HL-60/S4 (cell line): Measurements from ENCODE around the gene NHERF1.

Source experiments
- in situ Hi-C: fragments of 300-500 bp; cut with MboI; formaldehyde crosslinking; loops from 2 replicates; pipeline ENCODE4 v1.14.3; 2022; ENCODE audit warnings: low sequenced_read_pairs

Gene NHERF1

GRCh38 chr17:74748279-74748528 is 224 bp upstream of the NHERF1 start:
- in situ Hi-C loops: no loop called here

DNA sequence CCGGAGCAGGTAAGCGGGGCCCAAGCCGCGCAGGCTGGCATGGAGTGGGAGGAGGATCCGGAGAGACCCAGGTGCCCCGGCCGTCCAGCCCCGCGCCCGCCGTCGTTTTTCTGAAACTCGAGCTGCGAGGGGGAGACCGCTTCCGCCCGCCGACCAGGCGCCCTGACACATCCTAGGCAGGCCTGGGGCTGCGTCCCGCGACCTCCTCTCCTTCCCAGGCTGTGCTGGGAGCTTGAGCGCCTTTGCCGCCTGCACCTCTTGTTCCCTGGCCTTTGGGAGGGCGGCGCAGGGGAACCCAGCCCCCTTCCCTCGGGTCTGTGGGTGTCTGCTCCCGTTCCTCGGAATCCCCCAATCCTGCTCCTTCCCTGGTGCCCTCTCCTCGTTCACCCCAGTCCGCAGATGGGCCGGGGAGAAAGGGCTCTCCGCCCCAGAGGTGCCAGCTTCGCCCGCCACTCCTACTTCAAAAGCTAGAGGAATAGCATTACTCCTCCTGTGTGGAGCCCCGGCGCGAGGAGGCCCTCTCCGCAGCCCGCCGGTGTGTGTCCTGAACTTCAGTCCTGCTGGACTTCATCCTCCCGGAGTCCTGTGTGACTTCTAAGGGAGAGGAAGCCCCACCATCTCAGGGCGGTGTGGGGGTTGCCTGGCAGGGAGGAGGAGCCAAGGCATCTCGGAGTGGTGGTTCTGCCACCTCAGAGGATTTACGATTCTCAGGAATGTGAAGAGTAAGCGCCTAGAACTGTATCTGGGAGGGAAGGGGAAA is 1.0 kb downstream of the NHERF1 start:
- in situ Hi-C loops: no loop called here

GRCh38 chr17:74750039-74750326 is 1.6 kb downstream of the NHERF1 start:
- in situ Hi-C loops: no loop called here

- in situ Hi-C loops: no loop called here
Observed at GRCh38 chr17:74750327-74751069, 2.1 kb downstream of the NHERF1 start.

DNA sequence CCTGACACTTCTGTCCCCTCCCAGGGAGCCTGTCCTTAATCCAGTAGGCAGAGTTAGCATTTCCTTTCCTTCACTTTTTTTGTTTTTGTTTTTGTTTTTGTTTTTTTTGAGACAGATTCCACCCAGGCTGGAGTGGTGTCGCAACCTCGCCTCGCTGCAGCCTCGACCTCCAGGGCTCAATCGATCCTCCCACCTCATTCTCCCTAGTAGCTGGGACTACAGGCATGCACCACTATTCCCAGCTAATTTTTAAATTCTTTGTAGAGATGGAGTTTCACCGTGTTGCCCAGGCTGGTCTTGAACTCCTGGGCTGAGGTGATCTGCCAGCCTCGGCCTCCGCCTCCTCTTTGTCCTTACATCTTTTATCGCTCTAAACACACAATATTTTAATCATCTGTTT is 4.0 kb downstream of the NHERF1 start:
- in situ Hi-C loops: no loop called here

GRCh38 chr17:74752822-74753401 is 4.5 kb downstream of the NHERF1 start:
- in situ Hi-C loops: no loop called here

DNA sequence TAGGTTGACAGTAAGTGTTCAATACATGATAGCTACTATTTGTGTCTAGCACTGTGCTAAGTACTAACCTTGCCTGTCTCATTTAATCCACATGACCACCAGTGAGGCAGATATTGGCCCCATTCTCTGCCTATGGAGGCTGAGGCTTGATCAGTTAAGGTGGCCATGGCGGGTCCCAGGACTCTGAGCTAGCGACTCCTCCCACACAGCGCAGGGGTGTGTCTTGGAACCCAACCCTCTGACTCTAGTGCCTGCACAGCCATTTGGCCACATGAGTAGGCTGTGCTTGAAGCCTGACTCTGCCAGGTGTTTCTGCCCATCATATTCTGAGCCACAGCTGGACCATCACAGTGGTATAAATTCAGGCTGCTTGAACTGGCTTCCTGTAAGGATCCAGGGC is 6.4 kb downstream of the NHERF1 start:
- in situ Hi-C loops: no loop called here

DNA sequence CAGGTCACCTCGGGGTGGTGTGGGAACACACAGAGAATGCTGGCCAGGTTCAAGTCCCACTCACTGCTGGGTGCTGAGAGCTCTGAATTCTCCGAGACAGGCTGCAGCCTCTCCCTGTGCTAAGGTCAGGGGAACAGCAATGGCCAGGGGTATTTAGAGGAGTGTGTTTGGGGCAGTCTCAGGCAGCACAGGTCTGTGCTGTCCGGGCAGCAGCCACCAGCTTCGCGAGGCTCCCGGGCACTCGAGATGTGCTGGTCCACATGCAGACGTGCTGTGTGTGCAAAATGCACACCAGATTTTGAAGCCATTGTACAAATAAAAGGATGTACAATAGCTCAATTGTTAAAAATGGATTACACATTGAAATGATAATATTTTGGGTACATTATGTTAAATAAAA is 7.1 kb downstream of the NHERF1 start:
- in situ Hi-C loops: no loop called here

DNA sequence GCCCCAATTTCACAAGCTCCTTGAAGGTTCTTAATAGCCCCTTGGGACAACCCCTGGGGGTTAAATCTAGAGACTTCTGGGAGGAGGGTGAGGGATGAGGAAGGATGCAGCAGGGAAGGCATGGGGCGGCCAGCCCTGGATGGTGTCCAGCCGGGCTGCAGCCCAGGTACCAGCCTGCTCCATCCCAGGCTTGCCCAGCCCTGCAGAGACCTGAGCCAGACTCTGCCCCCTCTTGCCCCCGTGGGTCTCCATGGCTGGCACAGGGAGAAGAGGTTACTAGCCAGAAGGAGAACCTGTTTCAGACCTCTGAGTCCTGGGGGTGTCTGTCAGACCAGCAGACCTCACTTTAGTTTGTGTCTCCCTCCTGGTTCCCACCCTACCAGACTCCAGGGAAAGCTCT is 8.5 kb downstream of the NHERF1 start:
- in situ Hi-C loops: no loop called here

DNA sequence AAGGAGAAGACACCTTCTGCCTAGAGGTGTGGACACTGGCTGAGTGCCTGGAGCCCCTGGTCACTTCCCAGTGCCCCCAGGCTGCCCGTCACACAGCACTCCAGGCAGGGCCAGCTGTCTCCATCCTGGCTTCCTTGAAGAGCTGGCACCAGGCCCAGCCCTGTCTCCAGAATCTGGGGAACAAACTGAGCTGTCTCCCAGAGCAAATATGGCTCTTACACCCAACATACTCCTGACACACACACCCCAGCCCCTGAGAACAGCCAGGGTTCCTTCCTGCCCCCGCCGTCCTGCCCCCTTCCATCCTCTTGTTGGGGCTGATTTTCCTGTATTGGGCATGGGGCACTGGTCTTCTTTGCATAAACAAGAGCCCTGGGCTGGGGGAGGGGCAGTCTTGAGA is 9.1 kb downstream of the NHERF1 start:
- in situ Hi-C loops: no loop called here

DNA sequence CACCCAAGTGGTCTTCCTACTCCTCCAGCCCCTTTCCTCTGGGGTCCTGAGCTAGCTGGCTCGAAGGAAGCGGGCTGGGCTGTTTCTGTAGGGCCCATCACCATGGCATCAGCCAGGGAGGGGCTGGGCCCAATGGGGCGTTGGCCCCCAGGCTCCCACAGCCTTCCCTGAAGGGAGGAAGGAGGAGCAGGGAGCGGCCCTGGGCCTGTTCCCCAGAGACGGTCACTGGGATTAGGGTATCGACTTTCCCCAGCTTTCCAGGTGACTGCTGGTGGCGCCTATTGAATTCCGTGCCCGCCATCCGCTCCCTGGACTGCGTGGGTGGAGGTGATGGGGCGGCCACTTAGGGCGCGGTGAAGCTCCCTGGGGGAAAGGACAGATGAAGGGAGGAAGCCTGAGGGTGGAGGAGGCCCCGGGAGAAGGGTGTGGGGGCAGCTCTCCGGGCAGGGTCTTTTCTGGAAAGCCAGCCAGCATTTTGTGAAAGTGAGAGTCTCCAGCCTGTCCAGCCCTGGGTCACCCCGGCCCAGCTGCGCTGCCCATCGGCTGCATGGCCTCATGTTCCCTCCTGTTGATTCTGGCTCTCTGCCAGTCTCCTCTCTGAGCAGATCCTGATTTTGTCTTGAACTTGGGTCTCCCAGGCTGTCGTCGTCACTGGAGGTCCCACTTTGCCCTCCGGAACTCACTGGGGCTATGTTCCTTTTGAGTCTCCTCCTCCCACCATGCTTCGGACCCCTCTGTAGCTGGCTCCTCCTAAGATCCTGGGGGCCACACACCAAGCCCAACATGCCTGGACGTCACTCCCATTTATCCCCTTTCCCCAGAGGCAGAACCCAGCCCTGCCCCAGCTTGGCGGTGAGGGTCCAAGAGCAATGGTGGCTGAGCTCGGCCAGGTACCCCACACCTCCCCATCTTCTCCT is 9.8 kb downstream of the NHERF1 start:
- in situ Hi-C loops: no loop called here

DNA sequence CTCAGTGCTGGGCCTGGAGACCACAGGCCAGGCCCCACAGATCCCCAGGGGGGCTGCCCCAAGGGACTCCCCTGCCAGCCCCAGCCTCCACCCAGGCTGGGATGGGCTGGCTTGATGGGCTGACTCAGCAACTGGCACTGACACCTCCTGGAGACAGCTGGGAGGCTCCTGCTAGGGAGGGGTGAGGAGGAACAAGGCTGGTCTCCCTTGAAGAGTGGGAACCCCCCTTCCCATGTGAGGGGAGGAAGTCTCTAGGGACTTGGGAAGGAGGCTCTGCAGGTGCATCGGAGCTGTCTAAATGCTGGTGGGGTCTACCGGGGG is 10.4 kb downstream of the NHERF1 start:
- in situ Hi-C loops: no loop called here

DNA sequence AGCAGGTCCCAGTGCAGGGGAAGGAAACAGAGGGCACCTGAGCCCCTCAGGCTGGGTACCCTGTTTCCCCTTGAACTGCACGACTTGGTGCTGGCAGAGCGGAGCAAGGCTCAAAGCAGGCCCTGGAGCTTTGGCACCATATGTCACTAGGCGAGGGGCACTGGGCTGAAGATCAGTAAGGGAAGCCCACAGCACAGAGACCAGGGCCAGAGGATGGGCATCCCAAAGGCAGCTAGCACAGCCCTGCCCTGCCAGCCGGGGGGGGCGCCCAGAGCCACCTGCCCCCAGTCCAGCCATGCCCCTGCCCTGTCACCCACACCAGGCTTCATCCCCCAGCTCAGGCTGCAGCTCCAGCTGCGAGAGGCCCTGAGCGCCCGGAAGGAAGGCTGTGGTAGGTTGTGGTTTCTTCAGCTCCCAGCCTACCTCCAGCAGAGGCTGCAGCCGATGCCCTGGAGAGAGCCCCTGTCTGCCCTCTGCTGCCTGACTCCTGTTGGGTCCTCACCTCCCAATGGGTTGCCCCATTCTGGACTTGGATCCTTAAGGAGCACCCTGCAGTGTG is 10.9 kb downstream of the NHERF1 start:
- in situ Hi-C loops: no loop called here

DNA sequence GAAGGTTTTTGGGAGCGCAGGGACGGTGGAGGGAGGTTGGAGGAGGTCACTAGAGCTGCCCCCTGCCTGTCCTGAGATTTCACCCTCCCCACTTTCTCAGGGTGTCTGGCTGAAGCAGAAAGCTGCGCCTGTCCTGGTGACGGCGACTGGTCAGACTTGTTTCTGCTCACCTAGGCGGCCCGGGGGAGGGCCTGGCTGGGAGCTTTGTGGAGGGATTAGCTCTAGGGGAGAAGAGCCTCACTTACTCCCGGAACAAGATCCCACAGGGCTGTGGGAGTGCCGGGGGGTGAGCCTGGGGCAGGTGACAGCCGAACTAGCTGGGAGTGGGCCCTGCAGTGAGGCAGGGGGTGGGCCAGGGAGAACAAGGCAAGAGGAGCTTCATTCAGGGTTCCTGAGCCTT is 11.5 kb downstream of the NHERF1 start:
- in situ Hi-C loops: loop anchor here (10.0 kb wide), 1 partner anchor 105 kb away; no protein-coding TSS in a partner anchor

- in situ Hi-C loops: loop anchor here (10.0 kb wide), 1 partner anchor 106 kb away; no protein-coding TSS in a partner anchor
Observed at GRCh38 chr17:74760404-74761105, 12.1 kb downstream of the NHERF1 start.

DNA sequence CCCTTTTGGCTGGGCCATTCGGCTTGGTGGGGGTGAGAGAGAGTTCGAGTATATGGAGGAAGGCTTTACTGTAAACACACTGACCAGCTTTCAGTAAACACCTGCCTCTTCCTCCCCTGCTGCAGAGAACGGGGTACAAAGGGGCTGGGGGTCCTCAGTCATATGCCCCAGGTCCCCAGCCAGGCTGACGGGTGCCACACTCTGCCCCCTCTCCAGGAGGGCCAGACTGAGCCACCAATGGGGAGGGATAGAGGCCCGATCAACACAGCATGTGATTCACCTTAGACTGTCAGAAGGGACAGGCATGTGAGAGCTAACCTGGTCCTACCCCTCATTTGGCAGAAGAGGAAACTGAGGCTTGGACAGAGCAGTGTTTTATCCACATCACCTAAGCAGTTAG is 13.0 kb downstream of the NHERF1 start:
- in situ Hi-C loops: loop anchor here (10.0 kb wide), 1 partner anchor 107 kb away; no protein-coding TSS in a partner anchor

DNA sequence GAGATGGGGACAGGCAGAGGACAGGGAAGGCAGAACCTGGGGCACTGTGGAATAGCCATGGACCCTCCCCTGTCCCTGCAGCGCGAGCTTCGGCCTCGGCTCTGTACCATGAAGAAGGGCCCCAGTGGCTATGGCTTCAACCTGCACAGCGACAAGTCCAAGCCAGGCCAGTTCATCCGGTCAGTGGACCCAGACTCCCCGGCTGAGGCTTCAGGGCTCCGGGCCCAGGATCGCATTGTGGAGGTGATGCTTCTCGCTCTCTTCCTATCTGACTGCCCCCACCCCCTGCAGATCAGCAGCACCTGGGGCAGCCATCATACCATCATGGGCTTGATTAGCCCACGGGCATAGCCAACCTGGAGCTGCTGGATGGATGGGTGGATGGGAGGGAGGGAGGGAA is 13.5 kb downstream of the NHERF1 start:
- in situ Hi-C loops: loop anchor here (10.0 kb wide), 1 partner anchor 107 kb away; no protein-coding TSS in a partner anchor

DNA sequence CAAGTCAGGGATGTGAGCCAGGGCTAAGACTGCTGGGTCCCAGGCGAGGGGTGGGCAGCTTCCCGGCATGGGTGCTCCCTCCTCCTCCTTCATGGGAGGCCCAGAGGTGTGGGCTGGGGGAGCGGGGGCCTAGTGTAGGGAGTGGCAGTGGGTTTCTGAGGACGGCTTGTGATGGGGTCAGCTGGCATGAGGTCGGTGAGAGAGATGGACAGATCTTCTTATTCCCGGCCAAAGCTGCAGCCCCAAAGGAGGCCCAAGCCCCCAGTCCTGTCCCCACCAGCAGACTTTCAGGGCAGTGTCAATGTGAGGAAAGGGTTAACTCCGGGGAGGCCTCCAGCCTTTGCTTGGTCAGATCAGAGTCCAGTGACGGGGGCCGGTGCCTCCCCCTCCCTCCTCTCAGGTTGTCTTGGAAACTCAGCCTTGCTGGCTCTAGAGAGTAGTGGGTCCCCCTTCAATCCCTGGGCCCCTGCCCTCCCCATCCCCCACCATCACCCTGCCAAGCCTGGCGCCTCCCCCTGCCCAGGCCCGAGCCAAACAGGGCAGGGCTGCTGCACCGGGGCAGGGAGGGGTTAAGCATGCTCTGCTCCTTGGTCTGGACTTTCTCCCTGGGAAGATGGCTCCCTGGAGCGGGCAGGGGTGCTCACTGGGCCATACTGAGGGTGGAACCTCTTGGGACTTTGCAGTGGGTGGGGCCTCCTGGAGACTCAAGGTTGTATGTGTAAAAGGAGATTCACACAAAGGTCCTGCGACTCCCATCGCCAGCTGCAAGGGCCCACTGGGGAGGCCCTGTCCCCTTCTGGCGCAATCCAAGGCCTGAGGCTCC is 15.3 kb downstream of the NHERF1 start:
- in situ Hi-C loops: loop anchor here (10.0 kb wide), 1 partner anchor 109 kb away; no protein-coding TSS in a partner anchor

DNA sequence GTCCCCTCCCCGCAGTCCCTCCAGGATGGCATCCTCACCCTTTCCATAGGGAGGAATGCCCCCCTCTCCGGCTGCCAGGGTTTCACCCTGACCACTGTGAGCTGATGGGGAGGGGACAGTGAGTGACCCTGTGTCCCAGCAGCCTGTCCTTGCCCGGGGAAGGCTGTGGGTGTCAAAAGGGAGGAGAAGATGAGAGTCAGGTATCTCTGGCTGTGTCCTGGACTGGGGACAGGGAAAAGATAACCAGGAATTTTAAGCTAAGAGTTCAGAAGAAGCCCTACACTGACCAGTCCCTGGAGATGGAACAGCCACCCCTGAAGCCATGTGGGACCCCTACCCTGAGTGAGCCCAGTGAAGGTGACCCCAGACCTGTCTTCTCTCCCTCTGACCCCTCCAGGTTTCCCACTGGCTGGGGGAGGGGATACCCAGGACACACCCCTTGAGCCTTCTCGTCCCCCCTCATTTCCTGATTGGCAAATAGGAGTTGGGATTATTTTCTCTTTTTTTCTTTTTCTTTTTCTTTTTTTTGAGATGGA is 16.4 kb downstream of the NHERF1 start:
- in situ Hi-C loops: loop anchor here (10.0 kb wide), 1 partner anchor 110 kb away; no protein-coding TSS in a partner anchor
